HCT116 (cell line): ENCODE measurements around the gene INSRR.

Experiments
- CTCF ChIP-seq, 3 experiments: fragments of 200-600 bp in 1 of 3; sonication (generic) in 1 of 3; IDR thresholded peaks in 2 of 3; conservative IDR thresholded peaks in 1 of 3; 2 replicates each; pipeline ENCODE4 v1.5.1; 2012 to 2017; ENCODE audit warnings: low read depth in 2 of 3, low read length in 2 of 3, antibody characterized with exemption in 1 of 3, borderline replicate concordance in 1 of 3, control low read depth in 1 of 3, mild to moderate bottlenecking in 1 of 3, mixed read lengths in 1 of 3, mixed run types in 1 of 3, moderate library complexity in 1 of 3; ENCODE audit not compliant: insufficient read depth in 1 of 3
- EZH2 ChIP-seq: fragments of 200-600 bp; sonication (generic); IDR thresholded peaks from 2 replicates; pipeline ENCODE4 v1.6.1; 2017; ENCODE audit warnings: antibody characterized with exemption, mixed run types
- MAX ChIP-seq: IDR thresholded peaks from 2 replicates; pipeline ENCODE4 v1.6.1; 2012
- POLR2A ChIP-seq: IDR thresholded peaks from 2 replicates; pipeline ENCODE4 v1.7.0; 2011; ENCODE audit warnings: borderline replicate concordance; ENCODE audit not compliant: insufficient read depth, insufficient read length; ENCODE audit errors: extremely low read depth
- POLR2AphosphoS5 ChIP-seq: IDR thresholded peaks from 2 replicates; pipeline ENCODE4 v1.6.1; 2011; ENCODE audit warnings: mild to moderate bottlenecking, low read depth, low read length, moderate library complexity

DNA sequence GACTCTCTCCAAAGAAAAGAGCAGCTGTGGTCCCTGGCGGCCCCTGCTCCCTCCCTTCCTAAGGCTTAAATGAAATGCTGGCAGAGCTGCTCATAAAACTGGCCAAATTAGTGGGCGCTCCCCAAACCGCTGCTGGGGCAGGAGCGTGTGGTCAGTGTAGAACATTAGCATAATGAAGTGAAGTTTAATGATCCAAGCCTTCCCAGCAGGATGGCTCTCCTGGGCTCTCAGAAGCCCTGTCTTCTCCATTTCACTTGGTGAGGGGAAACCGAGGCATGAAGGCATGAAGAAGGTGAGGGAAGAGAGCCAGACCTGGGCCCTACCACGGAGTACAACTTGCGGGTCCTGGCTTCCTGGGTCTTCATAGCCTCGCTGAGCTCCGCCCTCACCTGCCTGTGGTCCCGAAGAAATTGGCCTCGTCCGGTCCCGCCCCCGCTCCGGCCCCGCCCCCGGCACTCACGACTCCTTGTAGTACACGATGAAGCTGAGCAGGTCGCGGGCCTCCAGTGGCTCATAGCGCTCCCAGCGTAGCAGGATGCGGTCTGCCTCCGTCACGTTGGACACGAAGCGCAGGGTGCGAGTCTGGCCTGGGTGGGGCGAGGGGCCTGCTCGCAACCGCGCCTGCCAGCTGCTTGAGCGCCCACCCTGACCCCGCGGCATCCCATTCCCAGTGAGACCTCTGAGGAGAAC is 10.3 kb downstream of the INSRR start:
- no peak for TF ChIP-seq POLR2AphosphoS5
- TF ChIP-seq CTCF (IDR thresholded peaks at IDR 0.05 in 2 of 3, conservative IDR thresholded peaks at IDR 0.05 in 1 of 3; ENCODE audit: borderline replicate concordance in 1 of 3, insufficient read depth in 1 of 3, low read depth in 2 of 3, low read length in 2 of 3): no peak
- no peak for TF ChIP-seq EZH2
- TF ChIP-seq MAX: no peak
- TF ChIP-seq POLR2A: no peak
